Fibroblast of mammary gland (primary cell): ENCODE data around the gene TBC1D2B.
A peak's percentile ranks its signal among the peaks of the same experiment; 100 is the strongest.

Experiments used
- DNase-seq: peaks from one replicate; pipeline ENCODE4 v3.0.0-alpha.2; 2010; ENCODE audit warnings: low read depth
- H3K4me3 ChIP-seq: 2 replicates; pipeline ENCODE4 v1.5.1; 2011; ENCODE audit warnings: low read depth, mild to moderate bottlenecking, low read length, moderate library complexity; ENCODE audit not compliant: control insufficient read depth
- CTCF ChIP-seq: conservative IDR thresholded peaks from 2 replicates; pipeline ENCODE4 v1.5.1; 2011; ENCODE audit warnings: low read depth, low read length, inconsistent platforms; ENCODE audit not compliant: control insufficient read depth, insufficient read depth

Gene TBC1D2B

GRCh38 chr15:78035321-78035751 is 42.2 kb downstream of the TBC1D2B start:
- TF ChIP-seq CTCF, result no peak
- no peak overlapping the region for H3K4me3 ChIP-seq
- DNase-seq, result no peak

GRCh38 chr15:78034495-78035191 is 42.9 kb downstream of the TBC1D2B start:
- peak; percentile 27 for DNase-seq
- TF ChIP-seq CTCF, result no peak
- no peak overlapping the region for H3K4me3 ChIP-seq

GRCh38 chr15:78033864-78034263 is 43.6 kb downstream of the TBC1D2B start:
- H3K4me3 ChIP-seq, result no peak overlapping the region
- TF ChIP-seq CTCF, result no peak
- peak; percentile 37 for DNase-seq

GRCh38 chr15:78032671-78033070 is 44.8 kb downstream of the TBC1D2B start:
- no peak for DNase-seq
- no peak overlapping the region for H3K4me3 ChIP-seq
- TF ChIP-seq CTCF, result no peak

- DNase-seq, result no peak
- no peak overlapping the region for H3K4me3 ChIP-seq
- TF ChIP-seq CTCF, result no peak
Observed at GRCh38 chr15:78024883-78025282, 52.6 kb downstream of the TBC1D2B start.

GRCh38 chr15:78024519-78024870 is 53.0 kb downstream of the TBC1D2B start:
- TF ChIP-seq CTCF, result no peak
- DNase-seq, result no peak
- no peak overlapping the region for H3K4me3 ChIP-seq

- TF ChIP-seq CTCF, result no peak
- DNase-seq, result peak; percentile 60
- no peak overlapping the region for H3K4me3 ChIP-seq
Observed at GRCh38 chr15:78023865-78024518, 53.5 kb downstream of the TBC1D2B start.
